Nucleus accumbens (tissue), 56 donors: Measurements from ENCODE around the gene ADGRV1.
"Not testable (repeated sequence)": the region's sequence is repeated elsewhere in the genome, so short reads cannot be mapped to it uniquely, and the experiment has no call there.

Experiments used
- DNase-seq, 56 donors: peaks; one replicate each; lab custom pipeline; 2025; lab: John Stamatoyannopoulos, UW

ADGRV1 gene

DNA sequence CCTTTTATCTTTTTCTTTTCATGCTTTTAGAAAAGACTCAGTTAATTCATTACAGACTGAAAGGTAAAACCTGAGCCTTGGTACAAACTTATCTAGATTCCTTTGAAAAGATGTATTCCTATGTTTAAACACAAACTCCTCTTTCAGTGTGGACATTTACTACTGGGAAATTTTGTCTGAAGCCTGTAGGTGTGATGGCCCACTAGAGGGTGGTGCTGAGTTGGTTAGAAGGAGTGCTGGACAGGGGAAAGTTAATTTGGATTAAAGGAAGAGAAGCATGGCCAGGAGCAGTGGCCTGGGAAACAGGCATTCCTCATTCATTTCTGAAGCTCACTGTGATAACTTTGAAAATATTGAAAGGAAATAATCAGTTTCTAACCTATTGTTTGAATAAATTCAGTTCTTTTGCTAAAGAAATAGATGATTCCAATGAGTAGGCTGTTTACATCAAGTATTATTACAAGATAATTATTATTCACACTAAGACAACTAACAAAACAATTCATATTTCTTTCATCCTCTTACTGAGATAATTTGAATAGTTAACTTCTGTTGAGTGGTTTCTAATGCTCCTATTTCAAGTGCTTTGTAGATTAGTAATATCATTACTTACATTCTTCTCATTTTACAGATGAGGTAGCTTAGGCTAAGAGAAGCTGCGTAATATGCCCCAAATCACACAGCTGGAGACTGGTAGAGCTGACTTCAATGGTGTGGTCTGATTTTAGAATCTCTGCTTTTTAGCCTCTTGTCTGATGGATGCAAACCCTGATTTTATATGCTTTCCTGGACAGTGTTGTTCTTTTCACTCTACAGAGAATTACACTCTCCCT, 150.9 kb downstream of the ADGRV1 start:
- DNase-seq, result peak in 12 of 56 donors; percentile 0 to 13 (median 2)

DNA sequence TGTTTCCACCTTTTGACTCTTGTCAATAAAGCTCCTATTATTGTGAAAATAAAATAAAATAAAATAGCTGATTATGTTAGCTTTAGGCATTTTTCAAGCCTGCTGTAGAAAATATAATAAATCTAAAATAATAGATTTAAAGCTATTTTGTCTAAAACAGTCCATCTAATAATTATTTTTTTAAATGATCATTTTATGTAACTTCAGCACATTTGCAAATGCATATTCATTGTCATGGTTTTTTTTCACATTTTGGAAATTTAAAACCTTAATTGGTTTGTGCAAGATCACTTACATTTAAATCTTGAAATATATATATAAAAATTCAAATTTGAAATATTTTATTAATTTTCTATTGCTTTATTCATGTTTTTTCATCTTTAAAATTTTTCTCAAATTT, 159.8 kb downstream of the ADGRV1 start:
- DNase-seq, result no peak

DNA sequence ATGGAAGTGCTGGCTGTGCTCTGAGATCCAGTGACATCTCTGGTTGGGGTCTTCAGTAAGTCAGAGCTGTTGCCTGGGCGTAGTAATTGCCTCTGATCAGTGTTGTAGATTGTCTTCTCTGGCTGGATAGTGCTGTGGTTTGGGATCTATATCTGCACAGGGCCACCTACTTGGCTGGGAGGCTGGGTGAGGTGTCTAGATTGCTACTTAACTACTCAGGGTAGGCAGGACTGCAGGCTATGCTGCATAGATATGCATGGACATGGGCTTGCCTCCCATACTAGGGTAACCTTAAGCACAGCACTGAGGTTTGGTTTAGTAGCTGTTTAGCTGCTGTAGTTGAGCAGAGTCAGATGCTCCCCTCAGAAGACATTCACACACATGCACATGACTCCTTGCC, 181.0 kb downstream of the ADGRV1 start:
- no peak for DNase-seq

GRCh38 chr5:90740244-90740799, 181.7 kb downstream of the ADGRV1 start:
- no peak for DNase-seq

GRCh38 chr5:90741022-90741564, 182.5 kb downstream of the ADGRV1 start:
- DNase-seq, result no peak

- no peak for DNase-seq
These were observed 187.5 kb downstream of the ADGRV1 start for GRCh38 chr5:90746119-90746518.

DNA sequence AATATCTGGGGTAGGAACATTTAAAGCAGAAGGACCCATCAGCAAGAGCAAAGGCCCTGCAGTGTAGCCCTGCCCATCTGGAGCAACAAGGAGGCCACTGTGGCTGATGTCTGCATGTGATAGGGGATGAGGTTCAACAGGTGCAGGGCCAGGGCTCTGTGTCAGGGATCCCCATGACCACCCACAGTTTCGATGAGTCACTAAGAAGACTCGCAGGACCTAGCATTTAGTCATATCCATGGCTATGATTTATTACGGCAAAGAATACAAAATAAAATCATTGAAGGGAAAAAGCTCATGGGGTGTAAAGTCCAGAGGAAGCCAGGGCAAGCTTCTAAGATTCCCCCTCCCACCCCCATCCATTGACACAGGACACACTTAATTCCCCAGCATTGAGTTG, 188.6 kb downstream of the ADGRV1 start:
- no peak for DNase-seq

GRCh38 chr5:90747693-90748092, 189.1 kb downstream of the ADGRV1 start:
- DNase-seq, result no peak

GRCh38 chr5:90759119-90759518, 200.5 kb downstream of the ADGRV1 start:
- DNase-seq, result no peak

DNA sequence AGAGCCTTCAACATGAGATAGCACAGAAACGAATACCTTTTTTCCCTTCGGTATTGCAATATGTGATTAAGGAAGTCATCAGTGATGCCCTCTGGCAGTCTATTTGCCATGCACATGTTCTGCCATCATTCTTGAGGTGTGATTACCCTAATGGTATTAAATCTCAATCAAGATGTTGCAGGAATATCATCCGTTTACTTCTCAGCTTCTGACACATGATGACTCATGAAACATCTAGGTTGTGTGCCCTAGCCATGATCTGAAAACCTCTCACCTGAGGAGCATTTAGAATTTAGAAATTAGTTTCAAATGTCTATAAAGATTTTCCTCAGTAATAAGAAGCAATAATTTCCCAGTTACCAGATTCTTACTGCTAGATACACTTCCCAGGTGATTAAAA, 209.1 kb downstream of the ADGRV1 start:
- DNase-seq, result no peak

DNA sequence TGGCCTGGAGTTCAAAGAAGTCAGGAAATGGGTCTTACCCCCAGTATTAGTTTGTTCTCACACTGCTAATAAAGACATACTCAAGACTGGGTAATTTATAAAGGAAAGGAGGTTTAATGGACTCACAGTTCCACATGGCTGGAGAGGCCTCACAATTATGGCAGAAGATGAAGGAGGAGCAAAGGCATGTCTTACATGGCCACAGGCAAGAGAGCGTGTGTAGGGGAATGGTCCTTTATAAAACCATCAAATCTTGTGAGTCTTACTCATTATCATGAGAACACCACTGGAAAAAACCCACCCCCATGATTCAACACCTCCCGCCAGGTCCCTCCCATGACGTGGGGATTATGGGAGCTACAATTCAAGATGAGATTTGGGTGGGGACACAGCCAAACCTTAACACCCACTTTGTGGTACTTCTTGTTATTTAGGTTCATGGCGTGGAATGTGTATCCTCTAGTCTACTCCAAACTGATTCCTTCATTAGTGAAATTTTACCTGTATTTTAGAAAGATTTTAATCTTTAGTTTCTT, 211.5 kb downstream of the ADGRV1 start:
- not testable (repeated sequence) for DNase-seq

DNA sequence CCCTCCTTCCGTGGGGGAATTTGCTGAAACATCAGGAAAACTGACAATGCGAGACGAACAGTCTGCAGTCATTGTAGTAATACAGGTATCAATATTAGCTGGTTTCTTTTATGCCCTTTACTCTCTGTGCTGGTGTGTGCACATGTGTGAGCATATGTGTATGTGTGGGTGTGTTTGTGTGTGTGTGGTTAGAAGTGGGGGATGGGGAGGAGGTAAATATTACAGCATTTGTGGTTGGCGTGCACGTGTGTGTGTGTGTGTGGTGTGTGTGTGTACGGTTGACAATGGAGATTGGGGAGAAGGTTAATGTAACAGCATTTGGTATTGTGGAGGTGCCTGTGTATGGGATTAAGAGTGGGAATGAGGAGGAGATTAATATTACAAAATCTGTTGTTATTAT, 219.4 kb downstream of the ADGRV1 start:
- no peak for DNase-seq

DNA sequence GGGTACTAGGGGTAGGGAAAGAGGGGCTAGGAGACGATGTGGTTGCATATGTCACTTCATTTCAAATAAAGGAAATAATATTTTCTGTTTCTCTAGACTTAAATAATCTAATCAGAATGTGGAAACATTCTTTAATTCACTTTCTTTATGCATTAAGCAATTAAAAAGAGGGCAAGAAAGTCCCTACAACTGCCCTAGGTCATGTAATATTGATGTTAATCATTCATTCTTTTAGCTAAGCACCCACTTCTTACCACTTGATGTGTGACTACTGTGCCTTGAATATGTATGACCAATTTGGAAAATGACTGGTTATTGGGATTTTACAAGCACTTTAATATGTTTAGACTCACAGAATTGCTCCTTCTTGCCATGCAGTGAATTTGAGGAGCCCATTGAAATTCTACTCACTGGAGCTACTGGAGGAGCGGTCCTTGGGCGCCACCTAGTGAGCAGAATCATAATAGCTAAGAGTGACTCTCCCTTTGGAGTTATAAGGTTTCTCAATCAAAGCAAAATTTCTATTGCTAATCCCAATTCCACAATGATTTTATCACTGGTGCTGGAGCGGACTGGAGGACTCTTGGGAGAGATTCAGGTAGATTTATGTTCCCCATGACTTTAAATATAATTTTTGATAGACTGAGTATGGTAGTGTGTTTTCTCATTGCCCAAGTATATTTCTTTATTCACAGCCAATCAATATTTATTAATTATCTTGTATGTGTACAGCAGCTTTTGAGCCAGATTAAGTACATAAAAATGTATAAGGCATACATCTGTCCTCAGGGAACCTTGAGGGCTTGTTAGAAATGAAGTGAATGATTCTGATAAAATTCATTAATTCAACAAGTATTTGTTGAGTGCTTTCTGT, 225.1 kb downstream of the ADGRV1 start:
- DNase-seq, result peak in 49 of 56 donors; percentile 2 to 88 (median 33)

GRCh38 chr5:90786756-90787155, 228.2 kb downstream of the ADGRV1 start:
- DNase-seq, result no peak

DNA sequence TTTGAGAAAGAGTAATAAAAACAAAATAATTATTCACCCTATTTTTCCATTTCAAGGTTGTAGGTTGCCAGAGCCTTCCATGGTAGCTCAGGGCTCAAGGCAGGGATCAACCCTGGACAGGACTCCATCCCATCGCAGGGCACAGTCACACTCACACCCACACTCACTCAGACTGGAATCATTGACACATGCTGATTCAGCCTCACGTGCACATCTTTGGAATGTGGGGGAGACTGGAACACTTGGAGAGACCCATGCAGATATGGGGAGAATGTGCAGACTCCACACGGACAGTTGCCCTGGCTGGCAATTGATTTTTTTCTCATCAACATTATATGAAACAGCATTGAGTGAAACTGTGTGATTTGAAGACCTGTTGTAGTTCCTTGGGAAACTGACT, 234.1 kb downstream of the ADGRV1 start:
- DNase-seq, result no peak

- DNase-seq, result no peak
These were observed 234.6 kb downstream of the ADGRV1 start for GRCh38 chr5:90793183-90793582.

GRCh38 chr5:90796919-90797318, 238.3 kb downstream of the ADGRV1 start:
- not testable (repeated sequence) for DNase-seq

GRCh38 chr5:90800082-90800481, 241.5 kb downstream of the ADGRV1 start:
- DNase-seq, result not testable (repeated sequence)

DNA sequence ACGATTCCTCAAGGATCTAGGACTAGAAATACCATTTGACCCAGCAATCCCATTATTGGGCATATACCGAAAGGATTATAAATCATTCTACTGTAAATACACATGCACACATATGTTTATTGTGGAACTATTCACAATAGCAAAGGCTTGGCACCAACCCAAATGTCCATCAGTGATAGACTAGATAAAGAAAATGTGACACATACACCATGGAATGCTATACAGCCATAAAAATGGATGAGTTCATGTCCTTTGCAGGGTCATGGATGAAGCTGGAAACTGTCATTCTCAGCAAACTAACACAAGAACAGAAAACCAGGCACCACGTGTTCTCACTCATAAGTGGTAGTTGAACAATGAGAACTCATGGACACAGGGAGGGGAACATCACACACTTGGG, 241.9 kb downstream of the ADGRV1 start:
- DNase-seq, result not testable (repeated sequence)

GRCh38 chr5:90802474-90803317, 244.1 kb downstream of the ADGRV1 start:
- DNase-seq, result peak in 3 of 56 donors; percentile 1 to 13 (median 3)
